Measurements from ENCODE around the gene ULBP1. TPM values are rescaled to one million over a fixed set of nuclear protein-coding genes. Genes with fewer than 3 reads are reported as not detected.
"Not testable (repeated sequence)": the region's sequence is repeated elsewhere in the genome, so short reads cannot be mapped to it uniquely, and the experiment has no call there.

Gene ULBP1
- polyA plus RNA-seq, 2 donors: 0.04 to 0.31 TPM

DNA sequence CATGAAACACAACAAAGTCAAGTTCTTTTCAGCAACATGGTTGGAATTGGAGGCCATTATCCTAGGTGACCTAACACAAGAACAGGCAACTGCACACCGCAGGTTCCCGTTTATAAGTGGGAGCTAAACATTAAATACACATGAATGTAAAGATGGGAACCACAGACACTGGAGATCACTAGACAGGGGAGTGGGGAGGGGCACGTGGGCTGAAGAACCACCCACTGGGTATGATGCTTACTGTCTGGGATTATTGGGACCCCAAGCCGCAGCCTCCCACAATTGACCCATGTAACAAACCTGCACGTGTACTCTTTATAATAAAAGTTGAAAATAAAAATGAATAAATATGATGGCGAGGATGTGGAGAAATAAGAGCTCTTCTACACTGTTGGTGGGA is 32.2 kb upstream of the ULBP1 start:
- WGBS, 2 donors: 72 to 80% methylated on average over 6 of the region's 6 CpGs
- no peaks in the 10 kb centered on the region for H3K4me1 ChIP-seq (ENCODE audit: control insufficient read depth in 2 of 2, insufficient read depth in 2 of 2, low read length in 1 of 2)
- no peaks in the 10 kb centered on the region for H3K27me3 ChIP-seq (ENCODE audit: control insufficient read depth in 1 of 2, insufficient read depth in 2 of 2, low read length in 2 of 2)
- no peak overlapping the region for H3K4me3 ChIP-seq (ENCODE audit: low read depth in 1 of 2, low read length in 2 of 2)
- H3K36me3 ChIP-seq (ENCODE audit: control insufficient read depth in 2 of 2, insufficient read depth in 2 of 2, low read length in 1 of 2): no peaks in the 10 kb centered on the region
- H3K9me3 ChIP-seq (ENCODE audit: control insufficient read depth in 2 of 2, insufficient read depth in 1 of 2, low read depth in 1 of 2, low read length in 1 of 2): no peaks in the 10 kb centered on the region
- no peak overlapping the region for H3K27ac ChIP-seq (ENCODE audit: low read depth in 2 of 2, low read length in 1 of 2)

DNA sequence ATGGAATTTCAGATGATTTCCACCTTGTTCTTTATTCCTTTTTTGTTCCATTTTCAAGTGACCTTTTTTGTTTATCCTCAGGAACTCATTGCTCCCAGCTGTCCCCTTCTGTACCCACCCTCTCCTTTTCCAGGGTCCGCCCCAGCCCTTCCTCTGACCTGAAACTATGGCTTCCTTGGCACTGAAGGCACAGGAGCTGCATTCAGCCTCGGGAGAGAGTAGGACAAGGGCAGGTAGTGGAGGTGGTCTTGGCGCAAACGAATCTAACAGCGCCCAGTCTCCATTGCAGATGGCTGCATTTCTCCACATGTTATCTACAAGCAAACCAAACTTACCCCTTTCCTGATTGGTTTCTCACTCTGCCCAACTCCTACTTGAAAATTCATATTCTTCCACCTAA is 30.7 kb upstream of the ULBP1 start:
- WGBS, 2 donors: 46 to 59% methylated on average over 5 of the region's 5 CpGs

DNA sequence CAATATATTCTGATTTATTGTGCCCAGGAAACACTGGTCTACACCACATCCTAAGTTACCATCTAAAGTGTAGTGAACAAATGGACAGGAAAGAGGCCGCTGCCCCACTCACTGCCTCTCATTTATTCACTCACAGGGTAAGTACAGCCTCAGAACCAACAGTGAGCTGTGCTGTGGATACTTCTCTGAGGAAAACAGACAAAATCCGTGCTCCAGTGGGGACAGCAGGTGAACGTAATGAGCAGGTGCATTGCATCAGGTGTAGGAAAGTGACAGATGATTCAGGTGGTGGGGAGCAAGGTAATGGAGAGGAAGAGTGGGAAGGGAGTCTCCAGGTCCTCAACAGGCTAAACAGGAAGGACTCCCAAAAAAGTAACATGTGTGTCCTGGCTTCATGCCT is 30.3 kb upstream of the ULBP1 start:
- H3K4me3 ChIP-seq (ENCODE audit: low read depth in 1 of 2, low read length in 2 of 2): no peak overlapping the region
- H3K36me3 ChIP-seq (ENCODE audit: control insufficient read depth in 2 of 2, insufficient read depth in 2 of 2, low read length in 1 of 2): no peaks in the 10 kb centered on the region
- no peaks in the 10 kb centered on the region for H3K9me3 ChIP-seq (ENCODE audit: control insufficient read depth in 2 of 2, insufficient read depth in 1 of 2, low read depth in 1 of 2, low read length in 1 of 2)
- WGBS, 2 donors: 39% methylated on average over 3 of the region's 3 CpGs
- H3K27ac ChIP-seq (ENCODE audit: low read depth in 2 of 2, low read length in 1 of 2): no peak overlapping the region
- peaks cover 0 to 3% of the 10 kb centered on the region in 2 donors for H3K27me3 ChIP-seq (ENCODE audit: control insufficient read depth in 1 of 2, insufficient read depth in 2 of 2, low read length in 2 of 2)
- no peaks in the 10 kb centered on the region for H3K4me1 ChIP-seq (ENCODE audit: control insufficient read depth in 2 of 2, insufficient read depth in 2 of 2, low read length in 1 of 2)

More for the DNA sequence above, 30.7 kb upstream of the ULBP1 start:
- H3K4me1 ChIP-seq (ENCODE audit: control insufficient read depth in 2 of 2, insufficient read depth in 2 of 2, low read length in 1 of 2): no peaks in the 10 kb centered on the region
- no peaks in the 10 kb centered on the region for H3K9me3 ChIP-seq (ENCODE audit: control insufficient read depth in 2 of 2, insufficient read depth in 1 of 2, low read depth in 1 of 2, low read length in 1 of 2)
- no peaks in the 10 kb centered on the region for H3K36me3 ChIP-seq (ENCODE audit: control insufficient read depth in 2 of 2, insufficient read depth in 2 of 2, low read length in 1 of 2)
- H3K4me3 ChIP-seq (ENCODE audit: low read depth in 1 of 2, low read length in 2 of 2): no peak overlapping the region
- H3K27me3 ChIP-seq (ENCODE audit: control insufficient read depth in 1 of 2, insufficient read depth in 2 of 2, low read length in 2 of 2): no peaks in the 10 kb centered on the region
- H3K27ac ChIP-seq (ENCODE audit: low read depth in 2 of 2, low read length in 1 of 2): no peak overlapping the region

DNA sequence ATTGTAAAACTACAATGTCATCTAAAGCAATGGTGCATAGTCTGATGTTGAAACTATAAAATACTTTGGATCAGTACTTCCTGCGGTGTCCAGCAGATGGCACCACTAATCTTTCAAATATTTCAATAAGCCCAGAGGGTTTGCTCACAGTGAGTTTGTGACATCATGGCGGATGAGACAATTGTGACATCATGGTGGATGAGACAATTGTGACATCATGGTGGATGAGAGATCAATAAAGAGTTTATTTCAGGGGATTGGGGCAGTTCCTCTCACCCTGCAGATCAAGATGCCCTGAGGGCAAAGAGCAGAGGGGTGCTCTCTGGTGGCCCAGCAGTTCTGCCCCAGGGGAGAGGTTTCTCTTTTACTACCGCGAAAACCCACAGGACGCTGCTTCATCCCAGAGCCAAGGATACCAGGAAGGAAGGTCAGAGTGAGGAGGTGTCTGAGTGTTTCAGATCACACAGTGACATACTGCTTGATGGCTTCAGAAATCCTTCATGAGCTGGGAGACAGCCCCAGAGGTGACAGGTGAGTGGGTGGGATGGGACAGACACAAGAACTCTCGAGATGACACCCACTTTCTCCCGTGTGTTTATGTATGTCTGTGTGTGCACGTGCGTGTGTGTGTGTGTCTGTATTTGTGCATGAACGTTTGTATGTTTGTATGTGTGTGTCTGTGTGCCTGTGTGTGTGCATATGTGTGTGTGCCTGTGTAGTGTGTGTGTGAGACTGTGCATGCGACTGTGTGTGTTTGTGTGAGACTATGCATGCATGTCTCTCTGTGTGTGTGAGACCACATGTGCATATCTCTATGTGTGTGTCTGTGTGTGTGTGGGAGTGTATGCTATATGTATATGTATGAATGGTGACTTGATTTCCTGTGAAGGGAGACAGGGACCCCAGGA is 29.2 kb upstream of the ULBP1 start:
- no peaks in the 10 kb centered on the region for H3K36me3 ChIP-seq (ENCODE audit: control insufficient read depth in 2 of 2, insufficient read depth in 2 of 2, low read length in 1 of 2)
- no peaks in the 10 kb centered on the region for H3K4me1 ChIP-seq (ENCODE audit: control insufficient read depth in 2 of 2, insufficient read depth in 2 of 2, low read length in 1 of 2)
- H3K27ac ChIP-seq (ENCODE audit: low read depth in 2 of 2, low read length in 1 of 2): no peak overlapping the region
- no peaks in the 10 kb centered on the region for H3K9me3 ChIP-seq (ENCODE audit: control insufficient read depth in 2 of 2, insufficient read depth in 1 of 2, low read depth in 1 of 2, low read length in 1 of 2)
- peaks cover 0 to 10% of the 10 kb centered on the region in 2 donors for H3K27me3 ChIP-seq (ENCODE audit: control insufficient read depth in 1 of 2, insufficient read depth in 2 of 2, low read length in 2 of 2)
- 34% methylated on average over 11 of the region's 11 CpGs for WGBS, 2 donors
- H3K4me3 ChIP-seq (ENCODE audit: low read depth in 1 of 2, low read length in 2 of 2): no peak overlapping the region

DNA sequence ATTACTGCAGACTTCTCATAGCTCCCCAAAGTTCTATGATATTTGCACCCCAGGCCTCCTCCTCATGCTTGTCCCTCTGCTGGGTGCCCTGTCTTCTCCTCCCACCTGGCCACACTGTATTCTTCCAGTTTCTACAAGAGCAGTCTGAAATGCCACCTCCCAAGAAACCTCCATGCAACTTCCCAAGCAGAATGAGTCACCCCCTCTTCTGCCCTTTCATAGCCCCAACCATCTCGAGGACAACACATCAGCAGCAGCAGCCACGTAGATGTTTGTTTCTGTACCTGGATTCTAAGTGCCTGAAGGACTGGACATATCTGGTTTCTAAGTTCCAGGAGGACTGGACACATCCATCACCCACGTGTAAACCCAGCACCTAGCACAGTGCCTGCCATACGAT is 28.5 kb upstream of the ULBP1 start:
- Histone ChIP-seq H3K27ac (ENCODE audit: low read depth in 2 of 2, low read length in 1 of 2) (no peak overlapping the region), H3K27me3 (ENCODE audit: control insufficient read depth in 1 of 2, insufficient read depth in 2 of 2, low read length in 2 of 2) (peaks cover 0 to 13% of the 10 kb centered on the region in 2 donors), H3K4me1 (ENCODE audit: control insufficient read depth in 2 of 2, insufficient read depth in 2 of 2, low read length in 1 of 2) (no peaks in the 10 kb centered on the region), H3K36me3 (ENCODE audit: control insufficient read depth in 2 of 2, insufficient read depth in 2 of 2, low read length in 1 of 2) (no peaks in the 10 kb centered on the region), H3K9me3 (ENCODE audit: control insufficient read depth in 2 of 2, insufficient read depth in 1 of 2, low read depth in 1 of 2, low read length in 1 of 2) (no peaks in the 10 kb centered on the region), H3K4me3 (ENCODE audit: low read depth in 1 of 2, low read length in 2 of 2) (no peak overlapping the region)
- whole genome bisulfite sequencing, 2 donors: 47 to 48% methylated on average over 4 of the region's 4 CpGs

DNA sequence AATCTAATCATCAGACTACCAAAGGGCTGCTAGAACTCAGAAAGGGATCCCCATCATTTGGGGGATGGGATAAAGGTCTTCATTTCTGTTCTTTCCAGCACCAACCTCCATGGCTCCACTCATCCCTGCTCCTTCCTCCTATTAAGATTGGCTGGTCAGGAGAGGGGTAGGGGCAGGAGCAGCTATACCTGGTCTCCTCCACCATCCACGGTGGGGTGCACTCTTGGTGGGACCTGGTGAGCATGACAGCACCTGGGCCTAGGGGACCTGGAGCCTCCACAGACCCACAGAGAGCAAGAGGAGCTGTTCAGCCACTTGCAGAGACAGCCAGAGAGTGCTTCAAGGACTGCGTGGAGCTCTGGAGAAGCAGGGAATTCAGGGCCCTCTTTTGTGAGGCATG is 28.1 kb upstream of the ULBP1 start:
- H3K27me3 ChIP-seq (ENCODE audit: control insufficient read depth in 1 of 2, insufficient read depth in 2 of 2, low read length in 2 of 2): peaks cover 0 to 17% of the 10 kb centered on the region in 2 donors
- no peak overlapping the region for H3K4me3 ChIP-seq (ENCODE audit: low read depth in 1 of 2, low read length in 2 of 2)
- no peaks in the 10 kb centered on the region for H3K36me3 ChIP-seq (ENCODE audit: control insufficient read depth in 2 of 2, insufficient read depth in 2 of 2, low read length in 1 of 2)
- H3K9me3 ChIP-seq (ENCODE audit: control insufficient read depth in 2 of 2, insufficient read depth in 1 of 2, low read depth in 1 of 2, low read length in 1 of 2): no peaks in the 10 kb centered on the region
- WGBS, 2 donors: 52 to 58% methylated on average over 2 of the region's 2 CpGs
- H3K4me1 ChIP-seq (ENCODE audit: control insufficient read depth in 2 of 2, insufficient read depth in 2 of 2, low read length in 1 of 2): no peaks in the 10 kb centered on the region
- H3K27ac ChIP-seq (ENCODE audit: low read depth in 2 of 2, low read length in 1 of 2): no peak overlapping the region

DNA sequence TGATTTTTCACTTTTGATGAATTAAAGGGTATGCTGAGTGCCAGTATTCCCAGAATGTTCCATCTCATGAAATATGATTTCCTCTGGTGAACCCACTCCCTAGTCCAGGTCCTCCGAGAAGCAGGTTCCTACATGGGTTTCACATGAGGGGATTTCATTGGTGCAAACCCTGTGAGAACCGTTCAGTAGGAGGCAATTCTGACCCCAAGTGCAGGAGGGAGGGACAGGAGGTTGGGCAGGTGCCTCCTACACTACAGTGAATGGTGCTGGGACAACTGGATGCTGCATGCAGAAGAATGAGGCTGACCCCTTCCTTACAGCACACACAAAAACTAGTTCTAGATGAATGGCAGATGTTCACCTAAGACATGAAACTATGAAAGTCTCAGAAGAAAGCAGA is 27.0 kb upstream of the ULBP1 start:
- WGBS, 2 donors: 31 to 59% methylated on average over 2 of the region's 2 CpGs
- Histone ChIP-seq H3K27ac (ENCODE audit: low read depth in 2 of 2, low read length in 1 of 2) (no peak overlapping the region), H3K36me3 (ENCODE audit: control insufficient read depth in 2 of 2, insufficient read depth in 2 of 2, low read length in 1 of 2) (no peaks in the 10 kb centered on the region), H3K4me1 (ENCODE audit: control insufficient read depth in 2 of 2, insufficient read depth in 2 of 2, low read length in 1 of 2) (no peaks in the 10 kb centered on the region), H3K9me3 (ENCODE audit: control insufficient read depth in 2 of 2, insufficient read depth in 1 of 2, low read depth in 1 of 2, low read length in 1 of 2) (no peaks in the 10 kb centered on the region), H3K27me3 (ENCODE audit: control insufficient read depth in 1 of 2, insufficient read depth in 2 of 2, low read length in 2 of 2) (peaks cover 0 to 18% of the 10 kb centered on the region in 2 donors), H3K4me3 (ENCODE audit: low read depth in 1 of 2, low read length in 2 of 2) (no peak overlapping the region)

DNA sequence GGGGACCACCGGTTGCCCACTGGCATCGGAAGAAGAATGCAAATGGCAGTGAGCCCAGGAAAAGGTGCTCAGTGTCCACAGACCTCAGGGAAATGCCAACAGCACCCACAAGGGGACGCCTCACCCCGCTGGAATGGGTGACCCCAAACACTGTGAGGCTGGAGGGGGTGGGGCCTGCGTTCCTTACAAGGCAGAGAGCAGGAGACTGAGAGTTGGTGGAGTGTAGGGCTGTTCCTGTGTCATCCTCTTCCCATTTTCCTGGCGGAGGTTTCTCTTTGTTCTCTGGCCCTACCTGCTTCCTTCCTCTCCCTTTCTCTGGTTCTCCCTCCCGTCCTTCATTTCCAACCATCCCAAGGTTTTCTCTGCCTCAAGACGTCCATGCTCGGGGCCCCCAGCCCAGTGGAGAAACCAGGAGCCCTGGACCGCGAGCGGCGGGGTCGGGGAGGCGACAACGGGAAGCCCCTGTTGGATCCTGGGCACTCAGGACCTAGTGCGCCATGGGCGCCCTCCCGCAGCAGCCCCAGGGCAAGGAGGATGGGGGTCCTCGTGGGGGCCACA is 25.7 kb upstream of the ULBP1 start:
- Histone ChIP-seq H3K4me3 (ENCODE audit: low read depth in 1 of 2, low read length in 2 of 2) (peak overlapping the region; percentile 56 to 62), H3K27me3 (ENCODE audit: control insufficient read depth in 1 of 2, insufficient read depth in 2 of 2, low read length in 2 of 2) (peaks cover 0 to 18% of the 10 kb centered on the region in 2 donors)
- H3K36me3 ChIP-seq (ENCODE audit: control insufficient read depth in 2 of 2, insufficient read depth in 2 of 2, low read length in 1 of 2); H3K4me1 ChIP-seq (ENCODE audit: control insufficient read depth in 2 of 2, insufficient read depth in 2 of 2, low read length in 1 of 2); H3K27ac ChIP-seq (ENCODE audit: low read depth in 2 of 2, low read length in 1 of 2); H3K9me3 ChIP-seq (ENCODE audit: control insufficient read depth in 2 of 2, insufficient read depth in 1 of 2, low read depth in 1 of 2, low read length in 1 of 2): not testable (repeated sequence)
- 1 to 2% methylated on average over 15 to 16 of the region's 20 CpGs for WGBS, 2 donors

DNA sequence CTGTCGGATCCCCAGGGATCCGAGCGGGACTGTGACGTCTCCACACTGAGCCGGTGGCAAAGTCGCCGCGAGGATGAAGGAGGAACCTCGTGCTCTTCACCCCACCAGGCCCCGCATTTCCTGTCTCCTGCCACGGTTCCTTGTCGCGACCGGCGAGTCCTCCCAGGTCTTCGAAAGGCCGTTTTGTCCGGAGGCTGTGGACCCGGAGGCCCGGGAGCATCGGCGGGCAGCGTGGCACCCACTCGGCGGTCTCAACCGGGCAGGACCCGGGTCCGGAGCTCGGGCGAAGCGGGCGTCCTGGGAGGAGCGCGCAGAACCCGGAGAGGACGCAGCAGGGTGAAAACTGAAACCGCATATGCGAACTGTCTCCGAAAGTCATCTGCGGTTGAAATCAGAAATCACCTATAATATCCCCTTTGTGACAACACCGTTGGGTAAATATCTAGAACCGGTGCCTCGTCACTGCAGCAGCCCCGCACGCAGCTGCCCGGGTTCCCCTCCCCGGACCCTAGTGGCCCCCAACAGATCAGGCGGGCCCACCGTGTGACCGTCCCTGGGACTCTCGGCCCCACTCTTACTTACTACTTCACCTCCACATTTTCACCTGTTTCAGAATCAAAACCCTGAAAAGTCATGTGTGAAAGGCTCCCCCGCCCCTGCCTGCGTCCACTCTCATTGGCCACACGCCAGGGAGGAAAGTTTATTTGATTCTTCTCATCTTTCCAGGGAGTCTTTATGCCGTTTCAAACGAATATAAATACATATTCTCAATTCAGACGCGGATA is 25.0 kb upstream of the ULBP1 start:
- Histone ChIP-seq H3K4me1 (ENCODE audit: control insufficient read depth in 2 of 2, insufficient read depth in 2 of 2, low read length in 1 of 2) (no peaks in the 10 kb centered on the region), H3K27me3 (ENCODE audit: control insufficient read depth in 1 of 2, insufficient read depth in 2 of 2, low read length in 2 of 2) (peaks cover 0 to 18% of the 10 kb centered on the region in 2 donors), H3K36me3 (ENCODE audit: control insufficient read depth in 2 of 2, insufficient read depth in 2 of 2, low read length in 1 of 2) (no peaks in the 10 kb centered on the region), H3K27ac (ENCODE audit: low read depth in 2 of 2, low read length in 1 of 2) (no peak overlapping the region), H3K4me3 (ENCODE audit: low read depth in 1 of 2, low read length in 2 of 2) (peak overlapping the region; percentile 56 to 62), H3K9me3 (ENCODE audit: control insufficient read depth in 2 of 2, insufficient read depth in 1 of 2, low read depth in 1 of 2, low read length in 1 of 2) (no peaks in the 10 kb centered on the region)
- 0 to 2% methylated on average over 58 of the region's 58 CpGs for WGBS, 2 donors

Measured in esophagus (tissue), 2 donors.